Trophoblast cell (in vitro differentiated cells and primary cell): ENCODE data around the gene PPDPF.

Source experiments
- DNase-seq, 2 donors: peaks; one replicate each; pipeline ENCODE4 v3.0.0-alpha.2; 2016
- H2AFZ ChIP-seq: 2 replicates; pipeline ENCODE4 v1.6.1; 2013; ENCODE audit warnings: low read length, moderate library complexity, mild to moderate bottlenecking; ENCODE audit not compliant: insufficient read depth, poor library complexity
- H2AK5ac ChIP-seq: 2 replicates; pipeline ENCODE4 v1.6.1; 2013; ENCODE audit warnings: mild to moderate bottlenecking, low read length
- H2BK120ac ChIP-seq: 2 replicates; pipeline ENCODE4 v1.6.1; 2013; ENCODE audit warnings: low read length, mild to moderate bottlenecking, moderate library complexity; ENCODE audit not compliant: insufficient read depth, poor library complexity
- H2BK12ac ChIP-seq: 2 replicates; pipeline ENCODE4 v1.6.1; 2013; ENCODE audit warnings: mild to moderate bottlenecking, low read length, moderate library complexity
- H2BK5ac ChIP-seq: 2 replicates; pipeline ENCODE4 v1.6.1; 2013; ENCODE audit warnings: low read length, low read depth, moderate library complexity, mild to moderate bottlenecking; ENCODE audit not compliant: poor library complexity
- H3K14ac ChIP-seq: 2 replicates; pipeline ENCODE4 v1.6.1; 2013; ENCODE audit warnings: mild to moderate bottlenecking, low read length
- H3K18ac ChIP-seq: 2 replicates; pipeline ENCODE4 v1.6.1; 2013; ENCODE audit warnings: mild to moderate bottlenecking, low read length
- H3K23ac ChIP-seq: 2 replicates; pipeline ENCODE4 v1.6.1; 2013; ENCODE audit warnings: low read length
- H3K27ac ChIP-seq: 2 replicates; pipeline ENCODE4 v1.5.1; 2013; ENCODE audit warnings: low read depth, mild to moderate bottlenecking, inconsistent platforms, low read length, moderate library complexity
- H3K27me3 ChIP-seq: 2 replicates; pipeline ENCODE4 v1.6.1; 2013; ENCODE audit warnings: inconsistent platforms, mild to moderate bottlenecking, low read length, moderate library complexity; ENCODE audit not compliant: insufficient read depth
- H3K36me3 ChIP-seq, 2 experiments: 1 replicate in 1 of 2; 2 replicates in 1 of 2; pipeline ENCODE4 v1.6.1; 2013; ENCODE audit warnings: low read length in 2 of 2, mild to moderate bottlenecking in 2 of 2, moderate library complexity in 1 of 2; ENCODE audit not compliant: insufficient read depth in 2 of 2, control insufficient read depth in 1 of 2
- H3K4ac ChIP-seq: 2 replicates; pipeline ENCODE4 v1.6.1; 2013; ENCODE audit warnings: low read depth, mild to moderate bottlenecking, low read length, moderate library complexity
- H3K4me1 ChIP-seq, 2 experiments: 1 replicate in 1 of 2; 2 replicates in 1 of 2; pipeline ENCODE4 v1.6.1; 2013; ENCODE audit warnings: low read length in 2 of 2, mild to moderate bottlenecking in 2 of 2, moderate library complexity in 1 of 2; ENCODE audit not compliant: insufficient read depth in 2 of 2, control insufficient read depth in 1 of 2
- H3K4me2 ChIP-seq: 2 replicates; pipeline ENCODE4 v1.6.1; 2013; ENCODE audit warnings: inconsistent platforms, mild to moderate bottlenecking, low read length, moderate library complexity
- H3K4me3 ChIP-seq: 2 replicates; pipeline ENCODE4 v1.5.1; 2013; ENCODE audit warnings: mild to moderate bottlenecking, low read depth, low read length, inconsistent platforms
- H3K79me1 ChIP-seq: one replicate; pipeline ENCODE4 v1.6.1; 2013; ENCODE audit warnings: low read length
- H3K79me2 ChIP-seq: 2 replicates; pipeline ENCODE4 v1.6.1; 2013; ENCODE audit warnings: low read length, mild to moderate bottlenecking; ENCODE audit not compliant: control insufficient read depth, insufficient read depth, poor library complexity
- H3K9ac ChIP-seq: 2 replicates; pipeline ENCODE4 v1.6.1; 2013; ENCODE audit warnings: mild to moderate bottlenecking, low read length
- H3K9me3 ChIP-seq: 2 replicates; pipeline ENCODE4 v1.6.1; 2013; ENCODE audit warnings: low read depth, mild to moderate bottlenecking, control low read depth, inconsistent platforms, low read length; ENCODE audit not compliant: insufficient read depth
- H4K12ac ChIP-seq: 2 replicates; pipeline ENCODE4 v1.6.1; 2013; ENCODE audit warnings: low read depth, mild to moderate bottlenecking, low read length, moderate library complexity
- H4K8ac ChIP-seq: 2 replicates; pipeline ENCODE4 v1.6.1; 2013; ENCODE audit warnings: low read depth, mild to moderate bottlenecking, low read length, moderate library complexity
- H4K91ac ChIP-seq: one replicate; pipeline ENCODE4 v1.6.1; 2013; ENCODE audit warnings: low read depth, mild to moderate bottlenecking, low read length, moderate library complexity
- WGBS: extraction: QIAGEN DNeasy Blood & Tissue Kit; methylation state at CpG from one replicate; pipeline ENCODE4 v1.1.7; 2013; ENCODE audit warnings: missing lambda C conversion rate; ENCODE audit not compliant: insufficient read length, insufficient coverage; ENCODE audit errors: extremely low coverage; 5-methylcytosine and 5-hydroxymethylcytosine counted together

PPDPF gene

GRCh38 chr20:63497946-63498935, 22.3 kb upstream of the PPDPF start:
- Histone ChIP-seq H3K18ac (no peak overlapping the region), H3K23ac (no peak overlapping the region), H3K36me3 (peaks cover 0 to 6% of the 10 kb centered on the region in 2 experiments), H3K27ac (no peak overlapping the region), H3K9ac (no peak overlapping the region), H4K91ac (no peak overlapping the region), H3K79me1 (no peaks in the 10 kb centered on the region), H3K79me2 (no peaks in the 10 kb centered on the region), H2BK5ac (no peak overlapping the region), H2BK12ac (no peak overlapping the region), H3K27me3 (no peaks in the 10 kb centered on the region), H3K14ac (no peak overlapping the region), H4K8ac (no peak overlapping the region), H3K9me3 (peaks cover 2% of the 10 kb centered on the region), H2AK5ac (no peak overlapping the region), H2BK120ac (no peak overlapping the region), H3K4me1 (peaks cover 8 to 9% of the 10 kb centered on the region in 2 experiments), H3K4ac (no peak overlapping the region), H2AFZ (no peak overlapping the region), H3K4me3 (no peak overlapping the region), H4K12ac (no peak overlapping the region), H3K4me2 (peak overlapping the region; percentile 41)
- no CpG with 5 or more reads among the region's 60 CpGs for WGBS
- peak; percentile 30 to 51 for DNase-seq

GRCh38 chr20:63498960-63499337, 21.6 kb upstream of the PPDPF start, which contains the start of gene EEF1A2:
EEF1A2 (minus strand) TSS chr20:63499083; CDS start chr20:63497763, 1,320 bp downstream.
- no peak within 1 kb of the TSS for H3K9ac ChIP-seq
- no peak within 1 kb of the TSS for H3K4ac ChIP-seq
- H4K12ac ChIP-seq: no peak within 1 kb of the TSS
- no peak within 1 kb of the TSS for H3K27ac ChIP-seq
- no peaks in the 10 kb centered on the region for H3K79me2 ChIP-seq
- no peak within 1 kb of the TSS for H4K8ac ChIP-seq
- peak within 1 kb of the TSS; percentile 60 for H3K4me3 ChIP-seq
- H4K91ac ChIP-seq: no peak within 1 kb of the TSS
- H2AK5ac ChIP-seq: no peak within 1 kb of the TSS
- peak within 1 kb of the TSS; percentile 77 for H3K4me2 ChIP-seq
- H3K9me3 ChIP-seq: peaks cover 3% of the 10 kb centered on the region
- no peak within 1 kb of the TSS for H2BK5ac ChIP-seq
- peaks cover 8 to 9% of the 10 kb centered on the region in 2 experiments for H3K4me1 ChIP-seq
- no peak within 1 kb of the TSS for H3K18ac ChIP-seq
- no peak within 1 kb of the TSS for H3K14ac ChIP-seq
- H3K27me3 ChIP-seq: no peaks in the 10 kb centered on the region
- H3K79me1 ChIP-seq: no peaks in the 10 kb centered on the region
- peaks cover 0 to 6% of the 10 kb centered on the region in 2 experiments for H3K36me3 ChIP-seq
- peak within 1 kb of the TSS; percentile 15 for H2AFZ ChIP-seq
- no peak within 1 kb of the TSS for H2BK120ac ChIP-seq
- peak in 1 of 2 donors; percentile 8 for DNase-seq
- H3K23ac ChIP-seq: no peak within 1 kb of the TSS
- H2BK12ac ChIP-seq: no peak within 1 kb of the TSS
- no CpG with 5 or more reads among the region's 58 CpGs for WGBS

GRCh38 chr20:63499338-63499969, 21.1 kb upstream of the PPDPF start:
- no peak overlapping the region for H2AK5ac ChIP-seq
- no peak overlapping the region for H3K14ac ChIP-seq
- H3K23ac ChIP-seq: no peak overlapping the region
- no peak for DNase-seq
- H3K18ac ChIP-seq: no peak overlapping the region
- H3K27me3 ChIP-seq: no peaks in the 10 kb centered on the region
- no peak overlapping the region for H2BK120ac ChIP-seq
- no peak overlapping the region for H4K8ac ChIP-seq
- H3K27ac ChIP-seq: no peak overlapping the region
- peak overlapping the region; percentile 54 for H3K4me2 ChIP-seq
- H3K9me3 ChIP-seq: peaks cover 3% of the 10 kb centered on the region
- H3K4me1 ChIP-seq: peaks cover 8 to 9% of the 10 kb centered on the region in 2 experiments
- H3K9ac ChIP-seq: no peak overlapping the region
- H3K79me2 ChIP-seq: no peaks in the 10 kb centered on the region
- H3K36me3 ChIP-seq: peaks cover 0 to 6% of the 10 kb centered on the region in 2 experiments
- peak overlapping the region; percentile 60 for H3K4me3 ChIP-seq
- no peak overlapping the region for H3K4ac ChIP-seq
- H2BK5ac ChIP-seq: no peak overlapping the region
- H2BK12ac ChIP-seq: no peak overlapping the region
- H4K91ac ChIP-seq: no peak overlapping the region
- no peak overlapping the region for H4K12ac ChIP-seq
- no CpG with 5 or more reads among the region's 48 CpGs for WGBS
- no peak overlapping the region for H2AFZ ChIP-seq
- H3K79me1 ChIP-seq: no peaks in the 10 kb centered on the region

- WGBS: no CpG with 5 or more reads among the region's 24 CpGs
- Histone ChIP-seq H2BK12ac (no peak overlapping the region), H3K4me3 (no peak overlapping the region)
These were observed 20.2 kb upstream of the PPDPF start for GRCh38 chr20:63500151-63500901.

More at GRCh38 chr20:63500151-63500901, 20.2 kb upstream of the PPDPF start:
- Histone ChIP-seq H3K23ac (no peak overlapping the region), H3K9ac (no peak overlapping the region), H3K18ac (no peak overlapping the region), H2AK5ac (no peak overlapping the region), H3K79me1 (no peaks in the 10 kb centered on the region), H3K27ac (no peak overlapping the region), H4K12ac (no peak overlapping the region), H3K36me3 (peaks cover 0 to 2% of the 10 kb centered on the region in 2 experiments), H4K91ac (no peak overlapping the region), H2AFZ (no peak overlapping the region), H3K14ac (no peak overlapping the region), H3K79me2 (no peaks in the 10 kb centered on the region), H3K27me3 (no peaks in the 10 kb centered on the region), H3K4ac (no peak overlapping the region), H2BK120ac (no peak overlapping the region), H4K8ac (no peak overlapping the region), H2BK5ac (no peak overlapping the region), H3K4me2 (no peak overlapping the region), H3K9me3 (peaks cover 9% of the 10 kb centered on the region), H3K4me1 (peaks cover 8 to 9% of the 10 kb centered on the region in 2 experiments)
- DNase-seq: no peak
